GM20431 (cell line): Measurements from ENCODE around the gene RAB27B.

Experiments
- in situ Hi-C: fragments of 300-500 bp; cut with MseI, MboI; formaldehyde crosslinking; loops from one replicate; pipeline ENCODE4 v1.15.0; 2020; ENCODE audit warnings: low sequenced_read_pairs; ENCODE audit not compliant: unreplicated experiment

Gene RAB27B

DNA sequence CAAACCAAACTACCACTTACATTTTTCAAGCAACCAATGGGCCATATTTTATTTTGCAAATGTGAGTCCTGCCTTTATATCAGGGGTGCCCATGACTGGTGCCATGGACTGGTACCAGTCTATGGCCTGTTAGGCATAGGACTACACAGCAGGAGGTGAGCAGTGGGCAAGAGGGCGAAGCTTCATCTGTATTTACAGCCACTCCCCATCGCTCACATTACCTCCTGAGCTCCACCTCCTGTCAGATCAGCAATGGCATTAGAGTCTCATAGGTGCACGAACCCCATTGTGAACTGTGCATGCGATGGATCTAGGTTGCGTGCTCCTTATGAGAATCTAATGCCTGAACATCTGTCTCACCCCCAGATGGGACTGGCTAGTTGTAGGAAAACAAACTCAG, 77.4 kb downstream of the RAB27B start:
- in situ Hi-C loops: no loop called here

- in situ Hi-C loops: no loop called here
Observed at GRCh38 chr18:54906331-54907185, 78.3 kb downstream of the RAB27B start.

DNA sequence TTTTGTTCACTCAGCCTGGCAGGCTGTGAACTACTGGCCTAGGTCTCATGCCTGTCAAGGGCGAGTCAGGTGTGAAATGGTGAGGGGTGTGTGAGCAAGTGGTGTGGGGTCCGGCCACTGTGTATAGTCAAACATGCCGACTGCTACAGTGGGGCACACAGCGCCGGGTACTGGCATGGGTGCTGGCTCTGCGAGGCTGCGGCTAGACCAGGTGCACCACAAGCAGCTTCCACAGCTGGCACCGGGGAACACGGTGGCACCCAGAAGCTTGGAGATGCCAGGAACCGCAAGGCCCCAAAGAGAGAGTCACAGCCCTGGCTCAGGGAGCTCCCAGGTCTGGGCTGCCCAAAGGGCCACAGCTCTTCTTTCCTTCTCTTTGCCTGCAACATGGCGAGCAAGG, 81.3 kb downstream of the RAB27B start:
- in situ Hi-C loops: no loop called here

- in situ Hi-C loops: no loop called here
Observed at GRCh38 chr18:54910161-54910919, 82.1 kb downstream of the RAB27B start.

- in situ Hi-C loops: no loop called here
Observed at GRCh38 chr18:54911551-54911950, 83.3 kb downstream of the RAB27B start.

- in situ Hi-C loops: no loop called here
Observed at GRCh38 chr18:54914816-54915215, 86.5 kb downstream of the RAB27B start.

- in situ Hi-C loops: no loop called here
Observed at GRCh38 chr18:54916507-54916906, 88.2 kb downstream of the RAB27B start.

- in situ Hi-C loops: no loop called here
Observed at GRCh38 chr18:54918060-54918459, 89.8 kb downstream of the RAB27B start.

- in situ Hi-C loops: no loop called here
Observed at GRCh38 chr18:54919412-54919811, 91.1 kb downstream of the RAB27B start.

DNA sequence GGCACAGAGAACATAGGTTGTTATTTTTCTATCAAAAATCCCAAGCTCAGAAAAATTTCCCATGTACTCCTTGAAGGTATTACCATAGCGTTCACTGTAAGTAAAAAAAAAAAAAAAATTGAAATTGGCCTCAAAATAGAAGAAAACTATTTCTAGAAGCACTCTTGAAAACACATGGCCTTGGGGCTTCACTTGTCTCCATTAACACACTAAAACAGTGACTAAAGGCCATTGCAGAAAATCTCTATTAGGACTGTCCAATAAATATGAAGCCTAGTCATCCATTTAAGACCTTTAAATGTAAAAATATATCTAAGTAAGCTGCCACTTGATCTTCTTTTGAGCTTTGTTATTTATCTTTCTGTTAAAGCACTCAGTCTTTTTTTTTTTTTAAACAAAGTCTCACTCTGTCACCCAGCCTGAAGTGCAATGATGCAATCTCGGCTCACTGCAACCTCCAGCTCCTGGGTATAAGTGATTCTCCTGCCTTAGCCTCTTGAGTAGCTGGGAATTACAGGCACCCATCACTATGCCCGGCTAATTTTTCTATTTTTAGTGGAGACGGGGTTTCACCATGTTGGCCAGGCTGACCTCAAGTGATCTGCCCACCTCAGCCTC, 95.2 kb downstream of the RAB27B start:
- in situ Hi-C loops: no loop called here

DNA sequence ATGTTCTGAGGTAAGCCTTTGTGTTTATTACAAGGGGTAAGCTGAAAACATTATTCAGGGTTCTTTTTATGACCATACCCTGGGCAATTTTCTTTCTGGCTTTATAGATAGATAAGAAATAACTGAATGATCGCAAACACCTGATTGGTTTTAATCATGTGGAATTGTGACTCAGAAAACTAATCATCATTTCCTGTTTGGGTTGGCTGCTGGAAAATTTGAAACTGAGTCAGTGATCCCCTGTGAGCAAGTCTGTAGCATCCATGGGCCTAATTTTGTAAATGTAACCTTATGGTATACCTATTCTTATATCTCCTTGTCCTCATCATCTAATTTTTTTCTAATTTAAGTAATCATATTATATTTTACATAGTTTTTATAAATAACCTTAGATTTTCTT, 96.7 kb downstream of the RAB27B start:
- in situ Hi-C loops: no loop called here

DNA sequence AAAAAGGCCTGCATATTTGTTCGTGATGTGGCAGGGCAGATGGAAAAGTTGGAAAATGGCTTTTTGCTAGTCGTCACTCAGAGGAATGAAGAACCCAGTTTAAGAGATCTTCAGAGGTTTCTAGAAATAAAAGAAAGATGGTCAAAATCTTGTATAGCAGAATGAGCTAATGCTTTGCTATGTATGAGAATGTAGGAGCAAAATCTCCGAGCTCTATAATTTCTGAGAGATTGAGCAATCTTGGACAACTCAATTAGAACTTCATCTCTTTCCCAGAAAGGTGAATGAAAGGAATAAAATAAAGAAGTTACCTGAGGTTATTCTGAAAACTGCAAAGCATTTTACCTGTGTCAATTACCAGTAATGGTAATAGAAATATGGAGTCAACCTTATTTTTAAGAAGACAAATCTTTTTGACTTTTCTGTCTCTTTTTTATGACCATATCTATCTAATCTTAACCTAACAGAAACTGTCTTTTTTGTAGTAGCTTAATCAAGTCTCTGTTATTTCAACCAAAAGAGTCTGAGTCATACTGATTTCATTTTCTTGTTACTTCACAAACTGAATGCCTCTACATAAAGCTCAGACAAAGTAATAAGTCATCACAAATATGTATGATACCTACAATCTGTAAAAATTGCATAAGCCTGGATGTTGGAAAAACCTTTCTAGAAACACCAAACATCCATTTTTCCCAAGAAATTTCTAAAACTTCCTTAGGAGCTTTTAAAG, 98.5 kb downstream of the RAB27B start:
- in situ Hi-C loops: no loop called here

GRCh38 chr18:54928236-54928635, 100.0 kb downstream of the RAB27B start:
- in situ Hi-C loops: no loop called here

- in situ Hi-C loops: no loop called here
Observed at GRCh38 chr18:54931152-54931551, 102.9 kb downstream of the RAB27B start.

DNA sequence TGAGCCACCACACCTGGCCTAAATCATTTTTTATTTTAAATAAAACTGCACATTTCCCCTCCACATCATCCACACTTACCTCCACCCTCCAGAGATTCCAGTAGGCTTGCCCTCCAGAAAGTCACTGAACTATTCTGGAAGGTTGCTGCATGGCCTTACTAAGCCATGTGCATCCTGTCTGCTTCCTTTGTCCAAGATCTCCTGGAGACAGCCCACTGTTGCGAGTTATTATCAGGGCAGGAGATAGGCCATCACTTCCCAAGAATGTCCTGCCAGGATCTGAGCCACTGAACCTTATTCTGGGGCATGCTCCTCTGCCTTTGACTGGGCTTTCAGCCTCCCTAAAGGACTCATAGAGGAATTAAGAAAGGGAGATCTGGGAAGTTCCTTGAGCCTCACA, 104.2 kb downstream of the RAB27B start:
- in situ Hi-C loops: no loop called here

DNA sequence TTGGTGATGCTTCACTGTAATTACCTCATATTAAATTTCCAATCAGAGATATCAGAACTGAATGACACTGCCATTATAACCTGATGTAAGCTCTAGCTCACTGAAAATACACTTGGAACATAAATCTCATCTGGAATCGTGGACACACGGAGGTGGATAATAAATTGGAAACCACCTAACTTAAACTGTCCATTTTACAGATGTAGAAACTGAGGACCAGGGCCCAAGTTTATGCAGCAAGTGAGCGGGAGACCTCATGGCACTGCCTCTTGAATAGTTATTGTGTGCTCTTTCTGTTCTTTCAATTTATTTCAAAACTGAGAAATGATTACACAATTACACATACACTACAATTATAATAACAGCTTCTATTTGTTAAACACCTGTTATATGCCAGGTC, 110.2 kb downstream of the RAB27B start:
- in situ Hi-C loops: no loop called here

- in situ Hi-C loops: no loop called here
Observed at GRCh38 chr18:54939361-54939917, 111.2 kb downstream of the RAB27B start.

GRCh38 chr18:54942144-54942543, 113.9 kb downstream of the RAB27B start:
- in situ Hi-C loops: no loop called here

DNA sequence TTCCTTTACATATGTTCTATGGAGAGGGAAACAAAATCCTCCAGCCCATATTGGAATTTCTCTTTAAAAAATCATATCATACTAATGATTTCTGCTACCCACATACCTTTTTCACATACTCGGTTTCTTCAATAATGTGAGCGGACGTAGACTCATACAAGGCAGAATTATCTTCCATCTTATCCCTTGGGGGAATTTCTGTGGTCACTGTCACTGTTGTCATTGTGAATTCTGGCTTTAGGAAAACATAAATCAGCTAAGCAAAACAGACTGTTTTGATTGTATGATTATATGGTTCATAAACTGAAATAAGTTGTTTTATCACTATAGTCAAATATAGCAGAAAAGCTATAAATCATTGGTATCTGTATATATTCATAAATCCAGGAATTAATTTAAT, 114.3 kb downstream of the RAB27B start:
- in situ Hi-C loops: no loop called here
